Fibroblast of skin of left quadriceps (primary cell): ENCODE data around the gene DOCK10.

Experiments
- DNase-seq, 2 experiments: peaks; one replicate each; pipeline ENCODE4 v3.0.0-alpha.2; 2013; ENCODE audit warnings: low read depth in 2 of 2

The DOCK10 gene

GRCh38 chr2:224837066-224837465, 205.2 kb downstream of the DOCK10 start:
- no peak for DNase-seq

DNA sequence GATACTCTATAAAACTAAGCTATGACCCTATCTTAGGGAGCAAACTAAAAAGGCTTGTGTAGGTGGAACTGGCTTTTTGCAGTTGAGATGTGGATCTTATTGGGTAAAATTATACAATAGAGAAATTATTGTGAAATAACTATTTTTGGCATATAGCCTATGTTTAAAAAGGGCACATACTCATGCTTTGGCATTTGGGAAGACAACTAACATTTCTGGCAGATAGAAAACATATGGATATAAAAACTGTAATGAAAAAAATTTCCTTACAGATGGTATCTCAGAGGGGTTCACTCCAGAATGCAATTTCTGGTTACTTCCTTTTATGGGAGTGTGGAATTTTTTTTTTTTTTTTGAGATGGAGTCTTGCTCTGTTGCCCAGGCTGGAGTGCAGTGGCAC, 206.0 kb downstream of the DOCK10 start:
- peak; percentile 53 to 65 for DNase-seq

DNA sequence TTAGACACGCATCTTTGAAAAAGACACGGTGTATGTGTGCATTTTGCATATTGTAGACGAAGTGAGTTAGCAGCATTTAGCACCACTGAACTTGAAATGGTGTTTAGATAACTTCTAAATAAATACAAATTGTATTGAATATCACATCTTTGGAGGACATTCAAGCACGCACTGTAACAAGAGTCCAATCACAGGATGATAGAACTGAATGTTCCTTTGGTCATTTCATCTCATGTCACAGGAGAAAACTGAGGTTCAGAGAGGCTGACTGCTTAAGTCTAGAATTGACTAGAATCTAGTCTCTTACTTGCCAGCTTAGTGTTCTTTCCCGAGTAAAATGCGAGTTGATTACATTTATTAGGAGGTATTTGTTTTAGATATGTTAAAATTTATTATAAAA, 206.9 kb downstream of the DOCK10 start:
- DNase-seq, result no peak

GRCh38 chr2:224833986-224834385, 208.3 kb downstream of the DOCK10 start:
- no peak for DNase-seq

DNA sequence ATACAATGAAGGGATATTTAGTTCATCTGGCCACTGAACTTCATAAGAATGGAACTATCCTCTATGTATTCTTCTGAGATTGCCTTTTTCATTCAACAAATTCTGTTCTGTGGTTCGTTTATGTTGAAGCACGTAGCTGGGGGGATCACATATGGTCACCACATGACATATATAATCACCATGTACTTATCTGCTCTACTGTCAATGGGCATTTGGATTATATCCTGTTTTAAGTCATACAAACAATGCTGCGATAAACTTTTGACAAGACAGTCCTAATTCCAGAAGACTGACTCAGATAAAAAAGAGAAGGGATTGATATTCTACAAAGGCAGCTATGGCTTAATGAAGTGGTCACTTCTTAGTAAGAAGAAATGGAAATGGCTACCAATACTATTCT, 210.1 kb downstream of the DOCK10 start:
- DNase-seq, result peak; percentile 24 to 35

DNA sequence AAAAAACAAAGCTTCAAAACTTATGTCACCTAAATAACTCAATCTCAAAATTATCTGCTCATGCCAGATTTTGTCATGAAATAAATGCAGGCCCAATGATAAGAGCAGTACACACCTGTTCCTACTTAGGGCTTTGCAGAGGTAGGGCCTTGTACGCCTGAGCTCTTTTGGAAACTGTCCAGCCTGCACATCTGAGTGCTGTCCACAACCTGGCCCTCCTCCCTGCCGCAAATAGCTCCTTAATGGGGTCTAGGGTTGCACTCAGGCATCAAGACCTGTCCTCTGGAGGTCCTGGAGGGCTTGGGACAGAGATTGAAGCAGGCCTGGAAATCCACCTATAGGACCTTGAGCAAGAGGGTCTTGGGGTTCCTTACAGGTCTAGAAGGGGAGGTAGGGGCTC, 210.7 kb downstream of the DOCK10 start:
- DNase-seq, result no peak

DNA sequence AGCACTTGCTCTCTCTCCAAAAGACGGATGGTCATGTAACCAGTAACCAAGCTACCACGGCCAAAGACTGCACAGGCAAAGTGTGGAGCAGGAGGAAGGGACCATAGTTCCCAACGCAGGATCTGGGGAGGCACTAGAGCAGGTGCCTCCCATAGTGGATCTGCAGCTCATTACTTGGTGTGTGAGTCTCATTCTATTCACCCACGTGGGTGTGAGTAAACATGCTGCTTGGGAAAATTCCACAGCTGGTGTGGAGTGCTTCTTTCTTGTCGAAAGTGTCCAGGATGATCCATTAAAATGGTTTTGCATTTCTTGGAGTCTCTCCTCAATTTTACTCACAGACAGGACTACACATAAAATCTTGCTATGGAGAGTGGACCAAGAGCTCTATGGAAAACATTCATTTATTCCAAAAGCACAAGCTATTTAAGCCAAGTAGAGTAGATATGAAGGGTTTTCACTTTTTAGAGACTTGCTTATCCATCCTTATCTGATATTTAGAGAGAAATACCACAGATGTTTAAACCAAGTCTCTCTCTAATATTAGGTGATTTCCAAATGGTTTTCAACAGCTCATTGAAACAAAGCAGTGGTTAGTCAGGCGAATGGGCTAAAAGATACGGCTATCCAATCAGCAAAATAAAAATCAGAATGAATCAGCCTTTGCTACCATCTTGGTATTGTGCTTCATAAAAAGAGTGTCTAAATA, 221.8 kb downstream of the DOCK10 start:
- DNase-seq, result no peak

- DNase-seq, result no peak
Measured at GRCh38 chr2:224819075-224819474, 223.2 kb downstream of the DOCK10 start.

- no peak for DNase-seq
Measured at GRCh38 chr2:224817676-224818075, 224.6 kb downstream of the DOCK10 start.

- peak; percentile 64 to 67 for DNase-seq
Measured at GRCh38 chr2:224816816-224817215, 225.5 kb downstream of the DOCK10 start.

- no peak for DNase-seq
Measured at GRCh38 chr2:224813578-224813977, 228.7 kb downstream of the DOCK10 start.

GRCh38 chr2:224807153-224807964, 234.9 kb downstream of the DOCK10 start:
- no peak for DNase-seq

GRCh38 chr2:224803930-224804329, 238.3 kb downstream of the DOCK10 start:
- DNase-seq, result no peak

DNA sequence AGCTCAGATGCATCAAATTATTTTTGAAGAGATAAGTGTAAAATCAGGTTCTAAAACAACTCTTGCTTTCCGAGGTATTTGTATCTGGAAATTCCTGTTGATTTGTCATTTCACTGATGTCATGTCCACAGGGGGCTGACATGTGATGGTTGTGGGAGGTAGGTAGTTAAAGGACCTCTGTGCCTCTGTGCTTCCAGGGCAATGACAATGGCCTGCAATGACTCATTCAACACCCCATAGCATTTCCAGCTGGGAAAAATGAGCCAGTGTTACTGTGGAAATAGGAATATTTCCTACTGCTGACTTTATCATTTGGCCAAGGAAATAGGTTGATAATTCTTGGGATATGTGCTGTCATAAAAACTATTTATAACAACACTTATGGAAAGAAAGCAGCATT, 239.9 kb downstream of the DOCK10 start:
- no peak for DNase-seq

GRCh38 chr2:224801360-224801759, 240.9 kb downstream of the DOCK10 start:
- no peak for DNase-seq

DNA sequence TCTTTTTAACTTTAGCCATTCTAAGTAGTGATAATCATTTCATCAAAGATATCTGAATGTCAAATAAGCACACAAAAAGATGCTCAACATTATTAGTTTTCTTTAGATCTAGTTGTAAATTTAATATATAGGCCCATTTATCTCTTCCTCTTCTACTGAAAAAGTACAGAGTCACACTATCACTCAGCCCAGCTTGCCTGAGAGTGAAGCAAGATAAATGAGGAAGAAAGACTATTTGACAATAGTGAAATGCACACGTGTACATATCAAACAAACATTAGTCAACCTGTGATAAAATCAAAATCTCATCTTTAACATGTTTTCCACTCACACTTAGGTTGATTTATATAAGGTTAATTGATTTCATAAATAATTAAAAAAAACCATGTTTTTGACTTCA, 242.6 kb downstream of the DOCK10 start:
- no peak for DNase-seq

DNA sequence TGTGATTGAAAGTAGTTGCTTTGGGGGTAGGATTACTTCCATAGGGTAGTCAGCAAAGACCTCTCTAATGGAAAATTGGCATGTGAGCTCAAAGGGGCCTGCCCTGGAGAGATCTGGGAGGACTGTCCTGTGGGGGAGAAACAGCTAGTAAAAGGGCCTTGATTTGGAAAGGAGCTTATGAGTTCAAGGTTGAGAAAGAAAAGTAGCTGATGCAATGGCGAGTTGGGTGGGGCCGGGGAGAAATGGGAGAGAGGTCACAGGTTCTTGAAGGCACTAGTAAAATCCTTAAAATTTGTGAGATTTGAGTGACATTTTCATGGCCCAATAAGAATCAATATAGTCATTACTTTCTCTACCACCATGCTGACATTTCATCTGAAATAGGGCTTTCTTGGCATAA, 244.1 kb downstream of the DOCK10 start:
- DNase-seq, result no peak

GRCh38 chr2:224796695-224797305, 245.5 kb downstream of the DOCK10 start:
- no peak for DNase-seq

DNA sequence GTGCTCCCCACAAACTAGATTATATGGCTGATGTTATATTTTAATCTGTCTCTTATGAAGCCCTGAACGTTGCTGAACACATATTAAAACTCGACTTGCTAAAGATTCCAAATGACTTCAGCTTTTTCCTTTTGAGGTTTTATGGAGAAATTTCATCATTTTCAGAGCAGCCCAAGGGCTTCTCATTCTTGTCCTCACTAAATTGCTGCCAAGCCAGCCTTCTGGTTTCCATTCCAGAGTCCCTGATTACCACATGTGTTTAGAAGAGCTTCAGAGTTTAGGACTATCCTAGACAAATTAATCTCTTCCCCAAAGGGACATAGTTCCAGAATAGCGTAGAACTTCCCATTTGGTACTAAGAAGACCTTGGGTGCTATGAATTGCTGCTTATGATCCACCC, 248.3 kb downstream of the DOCK10 start:
- DNase-seq, result peak; percentile 64 to 66

- DNase-seq, result no peak
Measured at GRCh38 chr2:224786848-224787247, 255.4 kb downstream of the DOCK10 start.

DNA sequence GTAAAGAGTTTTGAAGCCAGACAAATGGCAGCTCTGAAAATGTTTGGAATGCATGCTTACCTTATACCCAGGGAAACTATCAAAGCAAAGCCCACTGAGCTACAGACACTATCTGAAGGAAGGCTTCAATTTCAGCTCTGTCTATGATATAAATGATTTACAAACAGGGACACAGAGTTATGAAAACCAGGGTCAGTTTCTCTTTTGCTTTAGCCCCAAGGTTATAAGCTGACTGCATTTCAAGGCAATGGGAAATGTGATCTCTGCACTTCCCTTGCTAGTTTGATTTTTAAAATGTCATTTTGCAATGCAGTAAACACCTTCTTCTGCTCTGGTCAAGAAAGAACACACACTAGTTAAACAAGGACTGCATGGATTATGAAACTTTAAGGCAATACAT, 260.9 kb downstream of the DOCK10 start:
- DNase-seq, result no peak

DNA sequence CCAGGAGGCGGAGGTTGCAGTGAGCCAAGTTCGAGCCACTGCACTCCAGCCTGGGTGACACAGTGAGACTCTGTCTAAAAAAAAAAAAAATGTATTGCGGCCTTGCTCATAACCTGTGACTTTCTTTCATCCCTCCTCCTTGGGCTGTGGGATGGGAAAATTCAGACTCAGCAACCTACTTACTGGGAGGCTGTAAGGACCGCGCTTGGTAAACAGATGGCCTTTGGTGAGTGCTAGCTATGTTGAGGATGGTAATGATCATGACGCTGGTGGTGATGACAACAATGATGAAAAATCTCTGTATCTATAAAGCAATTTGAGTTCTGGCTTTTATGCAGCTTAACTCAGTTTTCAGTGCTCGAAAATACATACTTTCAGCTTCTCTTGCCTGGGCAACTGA, 261.4 kb downstream of the DOCK10 start:
- DNase-seq, result no peak

DNA sequence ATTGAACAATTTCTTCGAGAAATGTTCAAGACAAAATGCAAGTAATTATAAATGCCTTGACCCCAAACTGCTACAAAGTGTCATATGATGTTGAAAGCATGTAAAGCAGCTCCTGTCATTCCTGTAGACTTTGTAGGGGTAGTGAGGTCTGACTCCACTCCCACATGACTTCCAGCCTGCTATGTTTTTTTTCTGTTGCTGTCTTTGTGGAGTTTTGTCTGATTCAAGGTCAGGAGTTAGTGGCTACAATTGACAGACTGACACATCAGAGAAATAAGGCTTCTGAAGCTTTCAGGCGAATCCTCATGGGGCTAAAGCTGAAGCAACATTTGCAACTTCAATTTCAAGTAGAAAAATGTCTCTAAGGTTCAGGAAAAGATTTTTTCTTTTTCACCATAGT, 262.2 kb downstream of the DOCK10 start:
- DNase-seq, result no peak
